Panc1 (cell line): ENCODE results near the gene WDR20. TPM values are rescaled to one million over a fixed set of nuclear protein-coding genes. Genes with fewer than 3 reads are reported as not detected.

Experiments
- ATAC-seq: fragments of 200-7000 bp; cut with Tn5 transposase; 2 replicates; pipeline ENCODE4 v1.9.1; 2020; ENCODE audit warnings: mild to moderate bottlenecking, moderate library complexity
- BruUV-seq: library from RNA; stranded (reverse); fragments of 400-500 nt; replicated peaks from 2 replicates; lab custom pipeline; 2021; lab: Mats Ljungman, UMichigan
- CTCF ChIA-PET: fragments of 300-600 bp; sonication (Branson Sonifier 250); formaldehyde crosslinking; loops from one replicate; lab custom pipeline; 2022; ENCODE audit warnings: antibody characterized with exemption; lab: Charles Lee
- POLR2A ChIA-PET: fragments of 300-600 bp; sonication (Branson Sonifier 250); formaldehyde crosslinking; loops from one replicate; lab custom pipeline; 2022; ENCODE audit warnings: antibody characterized with exemption; lab: Charles Lee
- DNase-seq: peaks from one replicate; pipeline ENCODE4 v3.0.0-alpha.2; 2010; ENCODE audit warnings: low read depth, low spot score
- H3K27ac ChIP-seq: 2 replicates; pipeline ENCODE4 v1.5.1; 2011; ENCODE audit warnings: mild to moderate bottlenecking, low read length, inconsistent platforms
- H3K27me3 ChIP-seq: fragments of 200-500 bp; sonication (Bioruptor generic); 2 replicates; pipeline ENCODE4 v1.6.0; 2014; ENCODE audit warnings: low read length, inconsistent platforms; ENCODE audit not compliant: control insufficient read depth, insufficient read depth
- H3K36me3 ChIP-seq: fragments of 200-500 bp; sonication (Bioruptor generic); 2 replicates; pipeline ENCODE4 v1.5.1; 2014; ENCODE audit warnings: inconsistent platforms, mild to moderate bottlenecking, low read length, moderate library complexity; ENCODE audit not compliant: control insufficient read depth, insufficient read depth
- H3K4me1 ChIP-seq: 2 replicates; pipeline ENCODE4 v1.5.1; 2011; ENCODE audit warnings: inconsistent platforms, mild to moderate bottlenecking, low read length, moderate library complexity; ENCODE audit not compliant: control insufficient read depth, insufficient read depth
- H3K4me3 ChIP-seq, 2 experiments: 2 replicates each; pipeline ENCODE4 v1.5.1; 2011 to 2012; ENCODE audit warnings: low read depth in 2 of 2, low read length in 2 of 2, mild to moderate bottlenecking in 2 of 2, inconsistent platforms in 1 of 2, moderate library complexity in 1 of 2
- H3K9me3 ChIP-seq: fragments of 200-500 bp; sonication (Bioruptor generic); 2 replicates; pipeline ENCODE4 v1.5.1; 2014; ENCODE audit warnings: low read depth, mild to moderate bottlenecking, inconsistent platforms, low read length, moderate library complexity; ENCODE audit not compliant: control insufficient read depth, insufficient read depth
- POLR2AphosphoS5 ChIP-seq: IDR thresholded peaks from 2 replicates; pipeline ENCODE4 v1.6.1; 2012; ENCODE audit warnings: mild to moderate bottlenecking, low read depth, low read length, moderate library complexity
- SIN3A ChIP-seq: IDR thresholded peaks from 2 replicates; pipeline ENCODE4 v1.6.1; 2012; ENCODE audit warnings: low read depth, mild to moderate bottlenecking, low read length, moderate library complexity, borderline replicate concordance; ENCODE audit not compliant: insufficient read depth
- TCF7L2 ChIP-seq: IDR thresholded peaks from 2 replicates; pipeline ENCODE4 v1.6.1; 2011; ENCODE audit warnings: mild to moderate bottlenecking, low read depth, low read length, inconsistent platforms
- in situ Hi-C: cut with HindIII; loops from 2 replicates; pipeline ENCODE4 v1.10.0; 2016; ENCODE audit warnings: low sequenced_read_pairs, low pct_unique_long_range_greater_than_20kb
- intact Hi-C: fragments of 100-400 bp; cut with micrococcal nuclease; formaldehyde crosslinking; loops from one replicate; pipeline ENCODE4 v1.10.0; 2022; ENCODE audit not compliant: unreplicated experiment
- total RNA-seq: library from RNA; stranded (reverse); gene quantifications from one replicate; pipeline ENCODE4 v1.2.1, GENCODE V29; 2021; ENCODE audit not compliant: unreplicated experiment
- TF ChIP-seq, protein P1 (sequence below), 2 experiments: IDR thresholded peaks; 2 replicates each; pipeline ENCODE4 v1.6.1; 2011 to 2012; ENCODE audit warnings: low read depth in 2 of 2, control low read depth in 1 of 2, low read length in 1 of 2, mild to moderate bottlenecking in 1 of 2, moderate library complexity in 1 of 2; ENCODE audit not compliant: insufficient read depth in 1 of 2
- TF ChIP-seq, protein P2 (sequence below): fragments of 450-650 bp; IDR thresholded peaks from 2 replicates; pipeline ENCODE4 v1.5.1; 2017; ENCODE audit warnings: mild to moderate bottlenecking

WDR20 gene
- total RNA-seq, 1 experiment from 2014 or later, result 20.2 TPM

DNA sequence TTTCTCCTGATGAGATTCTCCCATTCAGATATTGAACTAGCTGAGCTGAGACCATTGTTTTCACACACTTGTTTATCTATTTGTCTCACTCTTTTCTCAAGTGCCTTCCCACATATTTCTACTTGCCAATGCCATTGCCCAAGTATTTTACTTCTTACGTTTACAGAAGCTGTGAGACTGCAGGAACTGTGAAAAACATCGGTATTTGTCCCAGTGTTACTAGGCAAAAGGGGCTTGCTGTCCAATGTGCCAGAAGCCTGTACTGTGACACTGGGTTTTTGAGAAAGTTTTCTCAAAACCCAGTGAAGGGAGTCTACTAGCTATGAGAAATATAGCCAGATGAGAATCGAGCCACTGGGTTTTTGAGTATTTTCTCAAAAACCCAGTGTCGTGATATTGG, 37.5 kb downstream of the WDR20 start:
- no peaks in the 10 kb centered on the region for H3K9me3 ChIP-seq
- intact Hi-C loops (no loop called here), in situ Hi-C loops (no loop called here)
- no peaks in the 10 kb centered on the region for H3K36me3 ChIP-seq
- no peak overlapping the region for H3K4me3 ChIP-seq
- ChIA-PET POLR2A (no interaction called here), CTCF (no interaction called here)
- no peak for DNase-seq
- H3K4me1 ChIP-seq, result no peaks in the 10 kb centered on the region
- no TSS peak for BruUV-seq
- H3K27me3 ChIP-seq, result no peaks in the 10 kb centered on the region
- ATAC-seq, result no peak
- H3K27ac ChIP-seq, result no peak overlapping the region
- TF ChIP-seq, protein P1, sequence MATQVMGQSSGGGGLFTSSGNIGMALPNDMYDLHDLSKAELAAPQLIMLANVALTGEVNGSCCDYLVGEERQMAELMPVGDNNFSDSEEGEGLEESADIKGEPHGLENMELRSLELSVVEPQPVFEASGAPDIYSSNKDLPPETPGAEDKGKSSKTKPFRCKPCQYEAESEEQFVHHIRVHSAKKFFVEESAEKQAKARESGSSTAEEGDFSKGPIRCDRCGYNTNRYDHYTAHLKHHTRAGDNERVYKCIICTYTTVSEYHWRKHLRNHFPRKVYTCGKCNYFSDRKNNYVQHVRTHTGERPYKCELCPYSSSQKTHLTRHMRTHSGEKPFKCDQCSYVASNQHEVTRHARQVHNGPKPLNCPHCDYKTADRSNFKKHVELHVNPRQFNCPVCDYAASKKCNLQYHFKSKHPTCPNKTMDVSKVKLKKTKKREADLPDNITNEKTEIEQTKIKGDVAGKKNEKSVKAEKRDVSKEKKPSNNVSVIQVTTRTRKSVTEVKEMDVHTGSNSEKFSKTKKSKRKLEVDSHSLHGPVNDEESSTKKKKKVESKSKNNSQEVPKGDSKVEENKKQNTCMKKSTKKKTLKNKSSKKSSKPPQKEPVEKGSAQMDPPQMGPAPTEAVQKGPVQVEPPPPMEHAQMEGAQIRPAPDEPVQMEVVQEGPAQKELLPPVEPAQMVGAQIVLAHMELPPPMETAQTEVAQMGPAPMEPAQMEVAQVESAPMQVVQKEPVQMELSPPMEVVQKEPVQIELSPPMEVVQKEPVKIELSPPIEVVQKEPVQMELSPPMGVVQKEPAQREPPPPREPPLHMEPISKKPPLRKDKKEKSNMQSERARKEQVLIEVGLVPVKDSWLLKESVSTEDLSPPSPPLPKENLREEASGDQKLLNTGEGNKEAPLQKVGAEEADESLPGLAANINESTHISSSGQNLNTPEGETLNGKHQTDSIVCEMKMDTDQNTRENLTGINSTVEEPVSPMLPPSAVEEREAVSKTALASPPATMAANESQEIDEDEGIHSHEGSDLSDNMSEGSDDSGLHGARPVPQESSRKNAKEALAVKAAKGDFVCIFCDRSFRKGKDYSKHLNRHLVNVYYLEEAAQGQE (IDR thresholded peaks at IDR 0.05; ENCODE audit: insufficient read depth in 1 of 2, low read depth in 2 of 2, low read length in 1 of 2), result no peak
- no peak for TF ChIP-seq TCF7L2
- TF ChIP-seq SIN3A, result no peak
- TF ChIP-seq POLR2AphosphoS5, result no peak
- TF ChIP-seq, protein P2, sequence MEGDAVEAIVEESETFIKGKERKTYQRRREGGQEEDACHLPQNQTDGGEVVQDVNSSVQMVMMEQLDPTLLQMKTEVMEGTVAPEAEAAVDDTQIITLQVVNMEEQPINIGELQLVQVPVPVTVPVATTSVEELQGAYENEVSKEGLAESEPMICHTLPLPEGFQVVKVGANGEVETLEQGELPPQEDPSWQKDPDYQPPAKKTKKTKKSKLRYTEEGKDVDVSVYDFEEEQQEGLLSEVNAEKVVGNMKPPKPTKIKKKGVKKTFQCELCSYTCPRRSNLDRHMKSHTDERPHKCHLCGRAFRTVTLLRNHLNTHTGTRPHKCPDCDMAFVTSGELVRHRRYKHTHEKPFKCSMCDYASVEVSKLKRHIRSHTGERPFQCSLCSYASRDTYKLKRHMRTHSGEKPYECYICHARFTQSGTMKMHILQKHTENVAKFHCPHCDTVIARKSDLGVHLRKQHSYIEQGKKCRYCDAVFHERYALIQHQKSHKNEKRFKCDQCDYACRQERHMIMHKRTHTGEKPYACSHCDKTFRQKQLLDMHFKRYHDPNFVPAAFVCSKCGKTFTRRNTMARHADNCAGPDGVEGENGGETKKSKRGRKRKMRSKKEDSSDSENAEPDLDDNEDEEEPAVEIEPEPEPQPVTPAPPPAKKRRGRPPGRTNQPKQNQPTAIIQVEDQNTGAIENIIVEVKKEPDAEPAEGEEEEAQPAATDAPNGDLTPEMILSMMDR, result no peak

DNA sequence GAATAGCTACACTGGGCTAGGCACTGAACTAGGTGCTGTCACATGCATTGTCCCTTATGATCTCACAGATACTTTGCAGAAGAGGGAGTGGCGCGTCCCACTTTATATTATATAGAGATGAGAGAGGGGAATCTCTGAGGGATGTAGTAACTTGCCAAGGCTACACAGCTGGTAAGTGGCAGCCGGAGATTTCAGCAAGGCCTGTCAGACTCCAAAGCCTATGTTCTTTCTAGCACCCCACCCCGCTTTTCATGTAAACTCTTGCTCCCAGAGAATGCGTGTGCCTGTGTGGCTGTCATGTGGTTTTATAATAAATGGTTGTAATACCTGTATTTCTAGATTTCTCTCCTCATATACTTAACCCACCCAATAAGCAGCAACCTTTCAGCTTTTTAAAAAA, 39.1 kb downstream of the WDR20 start:
- no peaks in the 10 kb centered on the region for H3K36me3 ChIP-seq
- H3K9me3 ChIP-seq, result no peaks in the 10 kb centered on the region
- in situ Hi-C loops, result no loop called here
- POLR2A ChIA-PET, result interaction anchor here (0.7 kb wide), 1 partner anchor 114 kb away, joined by 3 read pairs; no protein-coding TSS in a partner anchor
- DNase-seq (no peak), ATAC-seq (no peak)
- H3K27me3 ChIP-seq, result no peaks in the 10 kb centered on the region
- CTCF ChIA-PET, result no interaction called here
- intact Hi-C loops, result no loop called here
- no peak for TF ChIP-seq POLR2AphosphoS5
- TF ChIP-seq SIN3A, result no peak
- TF ChIP-seq, protein P1 (IDR thresholded peaks at IDR 0.05; ENCODE audit: insufficient read depth in 1 of 2, low read depth in 2 of 2, low read length in 1 of 2), result no peak
- TF ChIP-seq TCF7L2, result no peak
- TF ChIP-seq, protein P2, result no peak
- H3K4me1 ChIP-seq, result no peaks in the 10 kb centered on the region
- H3K27ac ChIP-seq, result no peak overlapping the region
- H3K4me3 ChIP-seq, result no peak overlapping the region
- BruUV-seq, result no TSS peak
